ENCODE measurements around the gene ARL8B.
"Not testable (repeated sequence)": the region's sequence is repeated elsewhere in the genome, so short reads cannot be mapped to it uniquely, and the experiment has no call there.

ARL8B gene

GRCh38 chr3:5144316-5144994 is 22.4 kb downstream of the ARL8B start:
- no peak for DNase-seq (ENCODE audit: low read depth in 3 of 3, low spot score in 1 of 3)

- no peak for DNase-seq (ENCODE audit: low read depth in 3 of 3, low spot score in 1 of 3)
Measured at GRCh38 chr3:5145120-5145519, 23.0 kb downstream of the ARL8B start.

GRCh38 chr3:5147152-5147551 is 25.1 kb downstream of the ARL8B start:
- not testable (repeated sequence) for DNase-seq (ENCODE audit: low read depth in 3 of 3, low spot score in 1 of 3)

- DNase-seq (ENCODE audit: low read depth in 3 of 3, low spot score in 1 of 3) = no peak
Measured at GRCh38 chr3:5149306-5149880, 27.3 kb downstream of the ARL8B start.

- no peak for DNase-seq (ENCODE audit: low read depth in 3 of 3, low spot score in 1 of 3)
Measured at GRCh38 chr3:5151586-5151985, 29.5 kb downstream of the ARL8B start.

- DNase-seq (ENCODE audit: low read depth in 3 of 3, low spot score in 1 of 3) = no peak
Measured at GRCh38 chr3:5153074-5153473, 31.0 kb downstream of the ARL8B start.

GRCh38 chr3:5155241-5155640 is 33.1 kb downstream of the ARL8B start:
- no peak for DNase-seq (ENCODE audit: low read depth in 3 of 3, low spot score in 1 of 3)

- DNase-seq (ENCODE audit: low read depth in 3 of 3, low spot score in 1 of 3) = no peak
Measured at GRCh38 chr3:5160321-5160720, 38.2 kb downstream of the ARL8B start.

GRCh38 chr3:5160940-5161858 is 39.1 kb downstream of the ARL8B start:
- no peak for DNase-seq (ENCODE audit: low read depth in 3 of 3, low spot score in 1 of 3)

GRCh38 chr3:5162102-5162501 is 40.0 kb downstream of the ARL8B start:
- DNase-seq (ENCODE audit: low read depth in 3 of 3, low spot score in 1 of 3) = no peak

GRCh38 chr3:5165698-5166097 is 43.6 kb downstream of the ARL8B start:
- no peak for DNase-seq (ENCODE audit: low read depth in 3 of 3, low spot score in 1 of 3)

- DNase-seq (ENCODE audit: low read depth in 3 of 3, low spot score in 1 of 3) = no peak
Measured at GRCh38 chr3:5166846-5167245, 44.8 kb downstream of the ARL8B start.

- DNase-seq (ENCODE audit: low read depth in 3 of 3, low spot score in 1 of 3) = no peak
Measured at GRCh38 chr3:5168110-5168509, 46.0 kb downstream of the ARL8B start.

- no peak for DNase-seq (ENCODE audit: low read depth in 3 of 3, low spot score in 1 of 3)
Measured at GRCh38 chr3:5169807-5170206, 47.7 kb downstream of the ARL8B start.

- DNase-seq (ENCODE audit: low read depth in 3 of 3, low spot score in 1 of 3) = no peak
Measured at GRCh38 chr3:5170975-5171374, 48.9 kb downstream of the ARL8B start.

GRCh38 chr3:5172018-5172417 is 49.9 kb downstream of the ARL8B start:
- DNase-seq (ENCODE audit: low read depth in 3 of 3, low spot score in 1 of 3) = no peak

- DNase-seq (ENCODE audit: low read depth in 3 of 3, low spot score in 1 of 3) = not testable (repeated sequence)
Measured at GRCh38 chr3:5179036-5179435, 56.9 kb downstream of the ARL8B start.

- DNase-seq (ENCODE audit: low read depth in 3 of 3, low spot score in 1 of 3) = no peak
Measured at GRCh38 chr3:5181469-5182141, 59.5 kb downstream of the ARL8B start.

- not testable (repeated sequence) for DNase-seq (ENCODE audit: low read depth in 3 of 3, low spot score in 1 of 3)
Measured at GRCh38 chr3:5183714-5184113, 61.6 kb downstream of the ARL8B start.

- DNase-seq (ENCODE audit: low read depth in 3 of 3, low spot score in 1 of 3) = no peak
Measured at GRCh38 chr3:5184499-5184898, 62.4 kb downstream of the ARL8B start.

GRCh38 chr3:5185093-5185673 is 63.1 kb downstream of the ARL8B start:
- DNase-seq (ENCODE audit: low read depth in 3 of 3, low spot score in 1 of 3) = no peak
